ENCODE measurements around the gene SGK1.

DNA sequence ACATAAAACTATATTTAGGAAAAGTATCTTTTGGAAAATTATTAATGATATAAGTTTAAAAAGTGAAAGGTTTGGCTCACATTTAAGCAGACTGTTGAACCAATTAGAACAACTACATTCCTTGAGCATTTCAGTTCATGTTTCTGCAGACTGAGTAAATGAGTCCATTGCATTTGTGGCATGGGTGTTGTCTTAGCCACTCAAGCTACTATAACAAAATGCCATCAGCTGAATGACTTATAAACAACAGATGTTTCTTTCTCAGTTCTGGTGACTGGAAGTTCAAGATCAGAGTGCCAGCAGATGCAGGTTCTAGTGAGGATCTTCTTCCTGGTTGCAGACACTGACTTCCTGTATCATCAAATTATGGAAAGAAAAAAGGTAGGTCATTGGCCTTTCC lies 198.4 kb downstream of the SGK1 start:
- no peak for TF ChIP-seq CTCF (IDR thresholded peaks at IDR 0.05)
- no peak for TF ChIP-seq POLR2A (IDR thresholded peaks at IDR 0.05)
